Measurements from ENCODE around the gene FGD2.
A peak's percentile ranks its signal among the peaks of the same experiment; 100 is the strongest.

Gene FGD2

GRCh38 chr6:37051138-37052026, 45.9 kb downstream of the FGD2 start:
- peak; percentile 89 for DNase-seq (ENCODE audit: low read depth)
- H3K4me3 ChIP-seq (ENCODE audit: low read depth, low read length), result no peak overlapping the region

GRCh38 chr6:37052027-37052628, 46.7 kb downstream of the FGD2 start:
- no peak overlapping the region for H3K4me3 ChIP-seq (ENCODE audit: low read depth, low read length)
- no peak for TF ChIP-seq CTCF (IDR thresholded peaks at IDR 0.05; ENCODE audit: insufficient read depth, low read depth, low read length, missing control alignments)
- no peak for DNase-seq (ENCODE audit: low read depth)

More at GRCh38 chr6:37051138-37052026, 45.9 kb downstream of the FGD2 start:
- TF ChIP-seq CTCF (IDR thresholded peaks at IDR 0.05; ENCODE audit: insufficient read depth, low read depth, low read length, missing control alignments), result peak; percentile 93

GRCh38 chr6:37053683-37054082, 48.2 kb downstream of the FGD2 start:
- DNase-seq (ENCODE audit: low read depth), result no peak
- TF ChIP-seq CTCF (IDR thresholded peaks at IDR 0.05; ENCODE audit: insufficient read depth, low read depth, low read length, missing control alignments), result no peak
- H3K4me3 ChIP-seq (ENCODE audit: low read depth, low read length), result no peak overlapping the region

- H3K4me3 ChIP-seq (ENCODE audit: low read depth, low read length), result no peak overlapping the region
- no peak for TF ChIP-seq CTCF (IDR thresholded peaks at IDR 0.05; ENCODE audit: insufficient read depth, low read depth, low read length, missing control alignments)
- no peak for DNase-seq (ENCODE audit: low read depth)
These were observed 48.7 kb downstream of the FGD2 start for GRCh38 chr6:37054171-37054570.

- DNase-seq (ENCODE audit: low read depth), result no peak
- no peak for TF ChIP-seq CTCF (IDR thresholded peaks at IDR 0.05; ENCODE audit: insufficient read depth, low read depth, low read length, missing control alignments)
- no peak overlapping the region for H3K4me3 ChIP-seq (ENCODE audit: low read depth, low read length)
These were observed 49.1 kb downstream of the FGD2 start for GRCh38 chr6:37054580-37054979.

GRCh38 chr6:37056112-37056403, 50.6 kb downstream of the FGD2 start:
- no peak overlapping the region for H3K4me3 ChIP-seq (ENCODE audit: low read depth, low read length)
- TF ChIP-seq CTCF (IDR thresholded peaks at IDR 0.05; ENCODE audit: insufficient read depth, low read depth, low read length, missing control alignments), result no peak
- DNase-seq (ENCODE audit: low read depth), result no peak

Data from GM12865 (cell line).